B cell (primary cell): ENCODE measurements around the gene ITLN1. TPM values are rescaled to one million over a fixed set of nuclear protein-coding genes. Genes with fewer than 3 reads are reported as not detected.

Experiments used
- ATAC-seq: fragments of 200-7000 bp; cut with Tn5 transposase; one replicate; pipeline ENCODE4 v1.10.0; 2021; ENCODE audit warnings: low read depth, mild to moderate bottlenecking, moderate number of reproducible peaks, moderate library complexity
- CTCF ChIA-PET: fragments of 350-600 bp; sonication (Branson Sonifier 250); formaldehyde crosslinking; loops from one replicate; lab custom pipeline; 2021; ENCODE audit warnings: antibody characterized with exemption, inconsistent platforms; lab: Charles Lee
- POLR2A ChIA-PET: fragments of 350-600 bp; sonication (Branson Sonifier 250); formaldehyde crosslinking; loops from one replicate; lab custom pipeline; 2021; ENCODE audit warnings: antibody characterized with exemption; lab: Charles Lee
- DNase-seq: peaks from one replicate; pipeline ENCODE4 v3.0.0; 2013
- H2AFZ ChIP-seq: 2 replicates; pipeline ENCODE4 v1.6.1; 2012; ENCODE audit warnings: mild to moderate bottlenecking, low read depth, low read length; ENCODE audit not compliant: insufficient read depth, poor library complexity, severe bottlenecking
- H3K27ac ChIP-seq, 2 donors: 1 replicate in 1 of 2; 2 replicates in 1 of 2; pipeline ENCODE4 v1.5.1; 2012 to 2013; ENCODE audit warnings: low read length in 2 of 2, mild to moderate bottlenecking in 2 of 2, moderate library complexity in 1 of 2
- H3K27me3 ChIP-seq, 4 experiments: fragments of 200-600 bp in 1 of 4; sonication (generic) in 1 of 4; replicated peaks in 1 of 4; 1 replicate in 2 of 4; 2 replicates in 2 of 4; pipeline versions ENCODE4 v1.6.1 to v1.7.0; 2013 to 2016; ENCODE audit warnings: low read length in 3 of 4, mild to moderate bottlenecking in 2 of 4, mixed read lengths in 1 of 4, moderate library complexity in 1 of 4; ENCODE audit not compliant: insufficient read depth in 4 of 4, control insufficient read depth in 3 of 4; ENCODE audit errors: control extremely low read depth in 1 of 4
- H3K36me3 ChIP-seq, 2 experiments: replicated peaks in 1 of 2; 1 replicate in 1 of 2; 2 replicates in 1 of 2; pipeline versions ENCODE4 v1.6.1 to v1.7.1; 2013; ENCODE audit warnings: low read length in 1 of 2; ENCODE audit not compliant: insufficient read depth in 2 of 2, control insufficient read depth in 1 of 2; ENCODE audit errors: control extremely low read depth in 1 of 2, extremely low read depth in 1 of 2
- H3K4me1 ChIP-seq, 2 donors: fragments of 200-600 bp in 1 of 2; sonication (generic) in 1 of 2; 1 replicate in 1 of 2; 2 replicates in 1 of 2; pipeline versions ENCODE4 v1.5.1 to v1.6.1; 2013 to 2017; ENCODE audit warnings: low read length in 2 of 2; ENCODE audit not compliant: control insufficient read depth in 2 of 2, insufficient read depth in 2 of 2
- H3K4me2 ChIP-seq: replicated peaks from 2 replicates; pipeline ENCODE3; 2012; ENCODE audit warnings: mild to moderate bottlenecking, low read depth, low read length; ENCODE audit not compliant: poor library complexity, severe bottlenecking
- H3K4me3 ChIP-seq, 5 experiments: fragments of 200-600 bp in 1 of 5; sonication (generic) in 1 of 5; 1 replicate in 3 of 5; 2 replicates in 2 of 5; pipeline versions ENCODE4 v1.5.1 to v1.7.0; 2011 to 2016; ENCODE audit warnings: low read length in 4 of 5, mild to moderate bottlenecking in 4 of 5, low read depth in 2 of 5, control low read depth in 1 of 5, moderate library complexity in 1 of 5; ENCODE audit not compliant: insufficient read depth in 1 of 5; ENCODE audit errors: control extremely low read depth in 1 of 5, extremely low read depth in 1 of 5
- H3K79me2 ChIP-seq: fragments of 200-600 bp; sonication (generic); one replicate; pipeline ENCODE4 v1.6.0; 2016; ENCODE audit warnings: low read length; ENCODE audit not compliant: control insufficient read depth, insufficient read depth
- H3K9ac ChIP-seq: fragments of 200-600 bp; sonication (generic); 2 replicates; pipeline ENCODE4 v1.6.1; 2017; ENCODE audit warnings: mild to moderate bottlenecking, low read length, moderate library complexity
- H3K9me3 ChIP-seq, 3 donors: one replicate each; pipeline versions ENCODE4 v1.6.1 to v1.7.1; 2013; ENCODE audit warnings: low read length in 2 of 3; ENCODE audit not compliant: control insufficient read depth in 2 of 3, insufficient read depth in 1 of 3; ENCODE audit errors: control extremely low read depth in 1 of 3
- H4K20me1 ChIP-seq: 2 replicates; pipeline ENCODE4 v1.6.0; 2012; ENCODE audit warnings: mild to moderate bottlenecking, low read length; ENCODE audit not compliant: insufficient read depth, control insufficient read depth, poor library complexity, severe bottlenecking
- H3K27ac Mint-ChIP-seq: one replicate; pipeline ENCODE4 v1.8.0; 2021; ENCODE audit warnings: mixed read lengths
- H3K27me3 Mint-ChIP-seq: one replicate; pipeline ENCODE4 v1.8.0; 2021; ENCODE audit warnings: mixed read lengths
- H3K4me1 Mint-ChIP-seq: one replicate; pipeline ENCODE4 v1.8.0; 2021; ENCODE audit warnings: mixed read lengths
- H3K4me3 Mint-ChIP-seq: one replicate; pipeline ENCODE4 v1.8.0; 2021; ENCODE audit warnings: mixed read lengths
- H3K9me3 Mint-ChIP-seq: one replicate; pipeline ENCODE4 v1.8.0; 2022; ENCODE audit warnings: mixed read lengths; ENCODE audit not compliant: insufficient read depth
- EZH2 ChIP-seq: IDR thresholded peaks from 2 replicates; pipeline ENCODE4 v1.6.1; 2012; ENCODE audit warnings: borderline replicate concordance, low read depth, mild to moderate bottlenecking, moderate library complexity, low read length; ENCODE audit not compliant: insufficient read depth, poor library complexity, severe bottlenecking
- WGBS: methylation state at CpG from one replicate; pipeline ENCODE4 v1.1.5; 2013; ENCODE audit warnings: missing lambda C conversion rate; ENCODE audit not compliant: insufficient coverage; 5-methylcytosine and 5-hydroxymethylcytosine counted together
- intact Hi-C: fragments of 100-400 bp; cut with micrococcal nuclease; formaldehyde crosslinking; loops from one replicate; pipeline ENCODE4 v1.10.0; 2022
- polyA plus RNA-seq: library from polyadenylated mRNA; depleted of rRNA; stranded (reverse); fragments of >200 nt; gene quantifications from 2 replicates; pipeline ENCODE4 v1.2.3, GENCODE V29; 2012
- total RNA-seq, 2 donors: library from RNA; stranded (reverse); fragments of 120-200 nt in 1 of 2; gene quantifications; 1 replicate in 1 of 2; 2 replicates in 1 of 2; pipeline versions ENCODE4 v1.2.3 to v1.2.4, GENCODE V29; 2013 to 2022
- TF ChIP-seq, protein P1 (sequence below): fragments of 200-600 bp; IDR thresholded peaks from one replicate; pipeline ENCODE4 v1.8.0; 2022; ENCODE audit warnings: antibody characterized with exemption, mild to moderate bottlenecking

Gene ITLN1
- total and polyA plus RNA-seq, 2 donors (not counting 1 experiment from before 2014, with no cell fraction given): not detected

DNA sequence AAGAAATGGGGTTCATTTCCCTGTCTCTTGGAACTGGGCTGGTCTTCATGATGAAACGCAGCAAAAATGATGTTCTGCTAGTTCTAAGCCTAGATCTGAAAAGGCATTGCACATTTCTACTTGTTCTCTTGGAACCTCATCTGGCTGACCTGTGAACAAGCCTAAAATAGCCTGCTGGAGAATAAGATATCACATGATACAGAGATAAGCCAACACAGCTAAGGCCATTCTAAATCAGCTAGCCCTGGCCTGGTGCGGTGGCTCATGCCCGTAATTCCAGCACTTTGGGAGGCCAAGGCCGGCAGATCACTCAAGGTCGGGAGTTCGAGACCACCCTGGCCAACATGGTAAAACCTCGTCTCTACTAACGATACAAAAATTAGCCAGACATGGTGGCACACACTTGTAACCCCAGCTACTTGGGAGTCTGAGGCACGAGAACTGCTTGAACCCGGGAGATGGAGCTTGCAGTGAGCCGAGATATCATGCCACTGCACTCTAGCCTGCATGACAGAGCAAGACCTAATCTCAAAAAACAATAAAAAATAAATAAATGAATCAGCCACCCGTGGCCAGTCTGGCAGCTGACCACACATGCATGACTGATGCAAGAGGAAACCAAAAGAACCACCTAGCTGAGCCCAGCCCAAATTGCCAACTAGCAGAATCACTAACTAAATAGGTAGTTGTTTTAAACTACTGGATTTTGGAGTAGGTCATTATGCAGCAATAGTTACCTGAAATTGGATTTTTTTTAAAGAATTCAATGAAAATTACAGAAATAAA lies 40.3 kb downstream of the ITLN1 start:
- CTCF ChIA-PET: interaction anchor here (0.6 to 3.3 kb wide), 6 partner anchors 11 to 195 kb away, joined by 3 to 21 read pairs (median 4); no protein-coding TSS in a partner anchor
- TF ChIP-seq EZH2: no peak
- TF ChIP-seq, protein P1, sequence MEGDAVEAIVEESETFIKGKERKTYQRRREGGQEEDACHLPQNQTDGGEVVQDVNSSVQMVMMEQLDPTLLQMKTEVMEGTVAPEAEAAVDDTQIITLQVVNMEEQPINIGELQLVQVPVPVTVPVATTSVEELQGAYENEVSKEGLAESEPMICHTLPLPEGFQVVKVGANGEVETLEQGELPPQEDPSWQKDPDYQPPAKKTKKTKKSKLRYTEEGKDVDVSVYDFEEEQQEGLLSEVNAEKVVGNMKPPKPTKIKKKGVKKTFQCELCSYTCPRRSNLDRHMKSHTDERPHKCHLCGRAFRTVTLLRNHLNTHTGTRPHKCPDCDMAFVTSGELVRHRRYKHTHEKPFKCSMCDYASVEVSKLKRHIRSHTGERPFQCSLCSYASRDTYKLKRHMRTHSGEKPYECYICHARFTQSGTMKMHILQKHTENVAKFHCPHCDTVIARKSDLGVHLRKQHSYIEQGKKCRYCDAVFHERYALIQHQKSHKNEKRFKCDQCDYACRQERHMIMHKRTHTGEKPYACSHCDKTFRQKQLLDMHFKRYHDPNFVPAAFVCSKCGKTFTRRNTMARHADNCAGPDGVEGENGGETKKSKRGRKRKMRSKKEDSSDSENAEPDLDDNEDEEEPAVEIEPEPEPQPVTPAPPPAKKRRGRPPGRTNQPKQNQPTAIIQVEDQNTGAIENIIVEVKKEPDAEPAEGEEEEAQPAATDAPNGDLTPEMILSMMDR: no peak
- intact Hi-C loops: no loop called here
- no peak overlapping the region for H3K4me3 Mint-ChIP-seq
- Histone ChIP-seq H3K27ac (no peak overlapping the region), H3K9ac (no peak overlapping the region), H3K9me3 (peaks cover 0 to 9% (median 5%) of the 10 kb centered on the region in 3 donors), H3K4me1 (peaks cover 4 to 6% of the 10 kb centered on the region in 2 donors), H3K79me2 (no peaks in the 10 kb centered on the region), H3K36me3 (no peaks in the 10 kb centered on the region), H3K4me2 (no peak overlapping the region), H3K27me3 (no peaks in the 10 kb centered on the region), H2AFZ (no peak overlapping the region), H4K20me1 (no peaks in the 10 kb centered on the region), H3K4me3 (no peak overlapping the region)
- ATAC-seq (no peak), DNase-seq (no peak)
- no peak overlapping the region for H3K27ac Mint-ChIP-seq
- POLR2A ChIA-PET: no interaction called here
- H3K9me3 Mint-ChIP-seq: no peaks in the 10 kb centered on the region
- peaks cover 5% of the 10 kb centered on the region for H3K27me3 Mint-ChIP-seq
- WGBS: 97% methylated on average over 11 of the region's 12 CpGs
- peaks cover 4% of the 10 kb centered on the region for H3K4me1 Mint-ChIP-seq

DNA sequence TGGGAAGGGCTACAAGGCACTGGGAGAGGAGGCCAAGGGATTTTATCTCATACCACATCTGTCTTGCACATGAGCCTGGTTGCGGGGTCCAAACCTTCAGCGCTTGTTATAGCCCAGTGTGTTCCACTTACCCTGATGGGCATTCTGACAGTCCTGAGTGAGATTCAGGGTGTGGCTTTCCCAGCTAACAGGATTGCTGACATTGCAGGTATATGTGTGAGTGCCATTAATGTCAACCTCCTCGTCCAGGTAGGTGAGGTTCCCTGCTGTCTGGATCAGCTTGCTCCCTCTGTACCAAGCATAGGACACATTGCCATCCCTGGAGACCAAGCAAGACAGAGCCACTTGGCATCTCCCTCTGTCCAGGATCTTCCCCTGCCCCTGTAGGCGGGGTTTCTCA lies 43.9 kb downstream of the ITLN1 start:
- no peak for ATAC-seq
- no peaks in the 10 kb centered on the region for H3K9me3 Mint-ChIP-seq
- no peaks in the 10 kb centered on the region for H3K36me3 ChIP-seq
- H4K20me1 ChIP-seq: no peaks in the 10 kb centered on the region
- peaks cover 0 to 7% (median 5%) of the 10 kb centered on the region in 3 donors for H3K9me3 ChIP-seq
- no peak overlapping the region for H3K9ac ChIP-seq
- TF ChIP-seq, protein P1: no peak
- TF ChIP-seq EZH2: no peak
- no peak for DNase-seq
- H3K4me1 Mint-ChIP-seq: peaks cover 34% of the 10 kb centered on the region
- peaks cover 34 to 37% of the 10 kb centered on the region in 2 donors for H3K4me1 ChIP-seq
- H3K4me3 Mint-ChIP-seq: no peak overlapping the region
- no peaks in the 10 kb centered on the region for H3K27me3 Mint-ChIP-seq
- no peaks in the 10 kb centered on the region for H3K79me2 ChIP-seq
- intact Hi-C loops: no loop called here
- H3K27ac Mint-ChIP-seq: no peak overlapping the region
- H3K27me3 ChIP-seq: no peaks in the 10 kb centered on the region
- H3K27ac ChIP-seq: no peak overlapping the region
- POLR2A ChIA-PET: no interaction called here
- no peak overlapping the region for H3K4me3 ChIP-seq
- H3K4me2 ChIP-seq: no peak overlapping the region
- no peak overlapping the region for H2AFZ ChIP-seq
- CTCF ChIA-PET: interaction anchor here (0.6 to 1.9 kb wide), 5 partner anchors 9 to 116 kb away, joined by 3 to 6 read pairs (median 5); no protein-coding TSS in a partner anchor
- WGBS: 100% methylated on average over 3 of the region's 4 CpGs
